Measurements from ENCODE around the gene IER3. TPM values are rescaled to one million over a fixed set of nuclear protein-coding genes. Genes with fewer than 3 reads are reported as not detected.
A peak's percentile ranks its signal among the peaks of the same experiment; 100 is the strongest.
"Not testable (repeated sequence)": the region's sequence is repeated elsewhere in the genome, so short reads cannot be mapped to it uniquely, and the experiment has no call there.

The IER3 gene
- total RNA-seq, 2 donors from 2014 or later = 102 to 136 TPM

- Mint-ChIP-seq H3K27ac (peak overlapping the region; percentile 99), H3K4me1 (peaks cover 37% of the 10 kb centered on the region), H3K9me3 (no peaks in the 10 kb centered on the region), H3K4me3 (peak overlapping the region; percentile 99), H3K36me3 (ENCODE audit: low read depth) (peaks cover 49% of the 10 kb centered on the region), H3K27me3 (ENCODE audit: insufficient read depth) (no peaks in the 10 kb centered on the region)
- Histone ChIP-seq H3K4me3 (ENCODE audit: low read length) (peak overlapping the region; percentile 99), H3K9ac (ENCODE audit: extremely low read depth, low read length, poor library complexity, severe bottlenecking) (peak overlapping the region; percentile 100), H3K27ac (ENCODE audit: low read depth, low read length) (peak overlapping the region; percentile 99), H3K27me3 (ENCODE audit: control insufficient read depth, insufficient read depth, low read length, poor library complexity, severe bottlenecking) (no peaks in the 10 kb centered on the region), H3K4me1 (ENCODE audit: control insufficient read depth, insufficient read depth, low read length) (no peaks in the 10 kb centered on the region), H3K9me3 (ENCODE audit: control insufficient read depth, low read length) (no peaks in the 10 kb centered on the region), H3K36me3 (ENCODE audit: control insufficient read depth, insufficient read depth, low read length) (peaks cover 46% of the 10 kb centered on the region)
- TF ChIP-seq, protein P1, sequence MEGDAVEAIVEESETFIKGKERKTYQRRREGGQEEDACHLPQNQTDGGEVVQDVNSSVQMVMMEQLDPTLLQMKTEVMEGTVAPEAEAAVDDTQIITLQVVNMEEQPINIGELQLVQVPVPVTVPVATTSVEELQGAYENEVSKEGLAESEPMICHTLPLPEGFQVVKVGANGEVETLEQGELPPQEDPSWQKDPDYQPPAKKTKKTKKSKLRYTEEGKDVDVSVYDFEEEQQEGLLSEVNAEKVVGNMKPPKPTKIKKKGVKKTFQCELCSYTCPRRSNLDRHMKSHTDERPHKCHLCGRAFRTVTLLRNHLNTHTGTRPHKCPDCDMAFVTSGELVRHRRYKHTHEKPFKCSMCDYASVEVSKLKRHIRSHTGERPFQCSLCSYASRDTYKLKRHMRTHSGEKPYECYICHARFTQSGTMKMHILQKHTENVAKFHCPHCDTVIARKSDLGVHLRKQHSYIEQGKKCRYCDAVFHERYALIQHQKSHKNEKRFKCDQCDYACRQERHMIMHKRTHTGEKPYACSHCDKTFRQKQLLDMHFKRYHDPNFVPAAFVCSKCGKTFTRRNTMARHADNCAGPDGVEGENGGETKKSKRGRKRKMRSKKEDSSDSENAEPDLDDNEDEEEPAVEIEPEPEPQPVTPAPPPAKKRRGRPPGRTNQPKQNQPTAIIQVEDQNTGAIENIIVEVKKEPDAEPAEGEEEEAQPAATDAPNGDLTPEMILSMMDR (conservative IDR thresholded peaks at IDR 0.05) = no peak
- WGBS, 2 experiments (ENCODE audit: insufficient coverage in 1 of 2, insufficient read length in 1 of 2) = 0% methylated on average over 16 to 29 of the region's 29 CpGs
- peak; percentile 80 for DNase-seq
Observed at GRCh38 chr6:30720738-30721197, 23.6 kb downstream of the IER3 start.

GRCh38 chr6:30719791-30720737 lies 24.3 kb downstream of the IER3 start, which contains the start of gene TUBB:
Gene TUBB (plus strand): TSS chr6:30720352. CDS start chr6:30720507, 155 bp downstream.
- Mint-ChIP-seq H3K27me3 (ENCODE audit: insufficient read depth) (no peaks in the 10 kb centered on the region), H3K36me3 (ENCODE audit: low read depth) (peaks cover 44% of the 10 kb centered on the region), H3K4me3 (peak within 1 kb of the TSS; percentile 99), H3K27ac (peak within 1 kb of the TSS; percentile 99), H3K4me1 (peaks cover 38% of the 10 kb centered on the region), H3K9me3 (no peaks in the 10 kb centered on the region)
- H3K4me1 ChIP-seq (ENCODE audit: control insufficient read depth, insufficient read depth, low read length) = no peaks in the 10 kb centered on the region
- TF ChIP-seq, protein P1 (conservative IDR thresholded peaks at IDR 0.05) = peak; percentile 29
- peaks cover 40% of the 10 kb centered on the region for H3K36me3 ChIP-seq (ENCODE audit: control insufficient read depth, insufficient read depth, low read length)
- peak within 1 kb of the TSS; percentile 99 for H3K4me3 ChIP-seq (ENCODE audit: low read length)
- WGBS, 2 experiments (ENCODE audit: insufficient coverage in 1 of 2, insufficient read length in 1 of 2) = 0% methylated on average over 25 to 37 of the region's 38 CpGs
- peak within 1 kb of the TSS; percentile 99 for H3K27ac ChIP-seq (ENCODE audit: low read depth, low read length)
- no peaks in the 10 kb centered on the region for H3K9me3 ChIP-seq (ENCODE audit: control insufficient read depth, low read length)
- peak; percentile 98 for DNase-seq
- H3K9ac ChIP-seq (ENCODE audit: extremely low read depth, low read length, poor library complexity, severe bottlenecking) = peak within 1 kb of the TSS; percentile 100
- no peaks in the 10 kb centered on the region for H3K27me3 ChIP-seq (ENCODE audit: control insufficient read depth, insufficient read depth, low read length, poor library complexity, severe bottlenecking)

- no peaks in the 10 kb centered on the region for H3K27me3 Mint-ChIP-seq (ENCODE audit: insufficient read depth)
- H3K4me1 ChIP-seq (ENCODE audit: control insufficient read depth, insufficient read depth, low read length) = no peaks in the 10 kb centered on the region
- no peaks in the 10 kb centered on the region for H3K9me3 Mint-ChIP-seq
- H3K9ac ChIP-seq (ENCODE audit: extremely low read depth, low read length, poor library complexity, severe bottlenecking) = peak overlapping the region; percentile 100
- no peak for DNase-seq
- H3K36me3 ChIP-seq (ENCODE audit: control insufficient read depth, insufficient read depth, low read length) = peaks cover 40% of the 10 kb centered on the region
- peak overlapping the region; percentile 99 for H3K27ac Mint-ChIP-seq
- peak overlapping the region; percentile 99 for H3K4me3 ChIP-seq (ENCODE audit: low read length)
- no peaks in the 10 kb centered on the region for H3K27me3 ChIP-seq (ENCODE audit: control insufficient read depth, insufficient read depth, low read length, poor library complexity, severe bottlenecking)
- no peaks in the 10 kb centered on the region for H3K9me3 ChIP-seq (ENCODE audit: control insufficient read depth, low read length)
- peak overlapping the region; percentile 85 for H3K27ac ChIP-seq (ENCODE audit: low read depth, low read length)
- WGBS, 2 experiments (ENCODE audit: insufficient coverage in 1 of 2, insufficient read length in 1 of 2) = 8 to 11% methylated on average over 5 to 8 of the region's 8 CpGs
- peaks cover 42% of the 10 kb centered on the region for H3K36me3 Mint-ChIP-seq (ENCODE audit: low read depth)
- TF ChIP-seq, protein P1 (conservative IDR thresholded peaks at IDR 0.05) = no peak
- H3K4me1 Mint-ChIP-seq = peaks cover 35% of the 10 kb centered on the region
- H3K4me3 Mint-ChIP-seq = peak overlapping the region; percentile 99
Observed at GRCh38 chr6:30719356-30719755, 25.0 kb downstream of the IER3 start.

DNA sequence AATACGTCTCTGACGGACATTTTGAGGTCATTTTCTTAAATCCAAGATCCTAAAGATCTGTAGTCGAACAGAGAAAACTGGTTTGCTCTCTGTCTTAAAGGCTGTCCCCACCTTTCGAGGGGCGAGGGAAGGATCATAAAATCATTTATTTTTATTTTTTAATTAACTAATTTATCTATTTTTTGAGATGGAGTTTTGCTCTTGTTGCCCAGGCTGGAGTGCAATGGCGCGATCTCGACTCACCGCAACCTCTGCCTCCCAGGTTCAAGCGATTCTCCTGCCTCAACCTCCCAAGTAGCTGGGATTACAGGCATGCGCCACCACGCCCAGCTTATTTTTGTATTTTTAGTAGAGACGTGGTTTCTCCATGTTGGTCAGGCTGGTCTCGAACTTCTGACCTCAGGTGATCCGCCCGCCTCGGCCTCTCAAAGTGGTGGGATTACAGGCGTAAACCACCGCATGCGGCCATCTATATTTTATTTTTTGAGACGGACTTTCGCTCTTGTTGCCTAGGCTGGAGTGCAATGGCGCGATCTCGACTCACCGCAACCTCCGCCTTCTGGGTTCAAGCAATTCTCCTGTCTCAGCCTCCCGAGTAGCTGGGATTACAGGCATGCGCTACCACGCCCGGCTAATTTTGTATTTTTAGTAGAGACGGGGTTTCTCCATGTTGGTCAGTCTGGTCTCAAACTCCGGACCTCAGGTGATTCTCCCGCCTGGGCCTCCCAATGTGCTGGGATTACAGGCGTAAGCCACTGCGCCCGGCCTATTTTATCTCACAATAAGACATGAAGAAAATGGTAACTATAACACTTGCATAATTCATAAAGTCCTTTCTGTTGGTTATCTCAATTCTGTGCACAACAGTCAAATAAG lies 26.3 kb downstream of the IER3 start:
- not testable (repeated sequence) for H3K27me3 Mint-ChIP-seq (ENCODE audit: insufficient read depth); H3K9me3 ChIP-seq (ENCODE audit: control insufficient read depth, low read length); H3K4me1 ChIP-seq (ENCODE audit: control insufficient read depth, insufficient read depth, low read length); H3K27me3 ChIP-seq (ENCODE audit: control insufficient read depth, insufficient read depth, low read length, poor library complexity, severe bottlenecking); DNase-seq; H3K9me3 Mint-ChIP-seq
- H3K27ac ChIP-seq (ENCODE audit: low read depth, low read length) = peak overlapping the region; percentile 91
- H3K4me1 Mint-ChIP-seq = peaks cover 25% of the 10 kb centered on the region
- H3K36me3 Mint-ChIP-seq (ENCODE audit: low read depth) = peaks cover 39% of the 10 kb centered on the region
- peak overlapping the region; percentile 88 for H3K9ac ChIP-seq (ENCODE audit: extremely low read depth, low read length, poor library complexity, severe bottlenecking)
- H3K27ac Mint-ChIP-seq = peak overlapping the region; percentile 100
- 86 to 88% methylated on average over 26 to 35 of the region's 37 CpGs for WGBS, 2 experiments (ENCODE audit: insufficient coverage in 1 of 2, insufficient read length in 1 of 2)
- H3K36me3 ChIP-seq (ENCODE audit: control insufficient read depth, insufficient read depth, low read length) = peaks cover 39% of the 10 kb centered on the region
- H3K4me3 Mint-ChIP-seq = peak overlapping the region; percentile 99
- H3K4me3 ChIP-seq (ENCODE audit: low read length) = peak overlapping the region; percentile 99

Measured in endodermal cell (in vitro differentiated cells).